ENCODE data around the gene ADAMTS9. TPM values are rescaled to one million over a fixed set of nuclear protein-coding genes. Genes with fewer than 3 reads are reported as not detected.
A peak's percentile ranks its signal among the peaks of the same experiment; 100 is the strongest.

ADAMTS9 gene
- total RNA-seq, 4 donors from 2014 or later: 6.3 to 20.1 (median 13.0) TPM

GRCh38 chr3:64686446-64686908 lies 1.3 kb downstream of the ADAMTS9 start:
- intact Hi-C loops (cut with DNase I; ENCODE audit: low total_unique reads): loop anchor here (5.0 to 10.0 kb wide), 2 partner anchors 152 to 161 kb away; no protein-coding TSS in a partner anchor
- in situ Hi-C loops (cut with MboI; ENCODE audit: low pct_ligation_motif_present in 1 of 4, low pct_unique_long_range_greater_than_20kb in 1 of 4, low sequenced_read_pairs in 3 of 4): loop anchor here in 1 of 4 donors (25.0 kb wide), 1 partner anchor 726 kb away; no protein-coding TSS in a partner anchor
- TF ChIP-seq EP300 (IDR thresholded peaks at IDR 0.05; ENCODE audit: low read depth) (no peak), POLR2AphosphoS5 (IDR thresholded peaks at IDR 0.05) (peak in 1 of 3 donors; percentile 4), CTCF (IDR thresholded peaks at IDR 0.05) (peak in 1 of 5 experiments; percentile 33), POLR2A (IDR thresholded peaks at IDR 0.05) (no peak)

GRCh38 chr3:64685800-64686445 lies 1.9 kb downstream of the ADAMTS9 start:
- peaks cover 23% of the 10 kb centered on the region for H3K27me3 ChIP-seq
- H3K4me1 ChIP-seq: peaks cover 0 to 18% (median 9%) of the 10 kb centered on the region in 4 donors
- peak; percentile 89 for DNase-seq
- H3K9me3 ChIP-seq: no peaks in the 10 kb centered on the region
- in situ Hi-C loops (cut with MboI; ENCODE audit: low pct_ligation_motif_present in 1 of 4, low pct_unique_long_range_greater_than_20kb in 1 of 4, low sequenced_read_pairs in 3 of 4) (loop anchor here in 1 of 4 donors (25.0 kb wide), 1 partner anchor 726 kb away; no protein-coding TSS in a partner anchor), intact Hi-C loops (cut with DNase I; ENCODE audit: low total_unique reads) (loop anchor here (5.0 to 10.0 kb wide), 2 partner anchors 151 to 161 kb away; no protein-coding TSS in a partner anchor)
- no peaks in the 10 kb centered on the region for H3K36me3 ChIP-seq
- 6% methylated on average over 31 of the region's 42 CpGs; no CpG with 5 or more reads in 1 of the 2 donors for WGBS, 2 donors (ENCODE audit: low coverage in 1 of 2)
- H3K4me3 ChIP-seq: peak overlapping the region; percentile 51 to 66 (median 59)
- TF ChIP-seq POLR2A (IDR thresholded peaks at IDR 0.05) (peak; percentile 78), CTCF (IDR thresholded peaks at IDR 0.05) (peak in 4 of 5 experiments; percentile 7 to 32 (median 13)), EP300 (IDR thresholded peaks at IDR 0.05; ENCODE audit: low read depth) (peak; percentile 64), POLR2AphosphoS5 (IDR thresholded peaks at IDR 0.05) (peak; percentile 87 to 95 (median 90))
- peak overlapping the region; percentile 90 to 96 (median 92) for H3K27ac ChIP-seq

More at GRCh38 chr3:64686446-64686908, 1.3 kb downstream of the ADAMTS9 start:
- H3K9me3 ChIP-seq: no peaks in the 10 kb centered on the region
- H3K36me3 ChIP-seq: no peaks in the 10 kb centered on the region
- H3K4me1 ChIP-seq: peaks cover 0 to 18% (median 9%) of the 10 kb centered on the region in 4 donors
- 2 to 3% methylated on average over 11 to 31 of the region's 31 CpGs for WGBS, 2 donors (ENCODE audit: low coverage in 1 of 2)
- H3K27ac ChIP-seq: peak overlapping the region; percentile 90 to 96 (median 92)
- DNase-seq: peak; percentile 39
- H3K27me3 ChIP-seq: peaks cover 23% of the 10 kb centered on the region
- H3K4me3 ChIP-seq: peak overlapping the region; percentile 51 to 66 (median 59)

- intact Hi-C loops (cut with DNase I; ENCODE audit: low total_unique reads) (loop anchor here (5.0 to 10.0 kb wide), 2 partner anchors 151 to 162 kb away; no protein-coding TSS in a partner anchor), in situ Hi-C loops (cut with MboI; ENCODE audit: low pct_ligation_motif_present in 1 of 4, low pct_unique_long_range_greater_than_20kb in 1 of 4, low sequenced_read_pairs in 3 of 4) (loop anchor here in 1 of 4 donors (25.0 kb wide), 1 partner anchor 727 kb away; no protein-coding TSS in a partner anchor)
- Histone ChIP-seq H3K9me3 (no peaks in the 10 kb centered on the region), H3K4me1 (peaks cover 0 to 18% (median 9%) of the 10 kb centered on the region in 4 donors), H3K27ac (peak overlapping the region; percentile 90 to 96 (median 92)), H3K27me3 (peaks cover 23% of the 10 kb centered on the region), H3K4me3 (peak overlapping the region; percentile 40 to 66 (median 58)), H3K36me3 (no peaks in the 10 kb centered on the region)
- no peak for TF ChIP-seq POLR2A (IDR thresholded peaks at IDR 0.05)
- TF ChIP-seq EP300 (IDR thresholded peaks at IDR 0.05; ENCODE audit: low read depth): no peak
- no peak for TF ChIP-seq CTCF (IDR thresholded peaks at IDR 0.05)
- TF ChIP-seq POLR2AphosphoS5 (IDR thresholded peaks at IDR 0.05): no peak
- whole genome bisulfite sequencing, 2 donors (ENCODE audit: low coverage in 1 of 2): 16% methylated on average over 30 of the region's 32 CpGs; no CpG with 5 or more reads in 1 of the 2 donors
- peak; percentile 48 for DNase-seq
Observed at GRCh38 chr3:64685331-64685799, 2.4 kb downstream of the ADAMTS9 start.
